Measurements from ENCODE around the gene SMPD2.

SMPD2 gene

DNA sequence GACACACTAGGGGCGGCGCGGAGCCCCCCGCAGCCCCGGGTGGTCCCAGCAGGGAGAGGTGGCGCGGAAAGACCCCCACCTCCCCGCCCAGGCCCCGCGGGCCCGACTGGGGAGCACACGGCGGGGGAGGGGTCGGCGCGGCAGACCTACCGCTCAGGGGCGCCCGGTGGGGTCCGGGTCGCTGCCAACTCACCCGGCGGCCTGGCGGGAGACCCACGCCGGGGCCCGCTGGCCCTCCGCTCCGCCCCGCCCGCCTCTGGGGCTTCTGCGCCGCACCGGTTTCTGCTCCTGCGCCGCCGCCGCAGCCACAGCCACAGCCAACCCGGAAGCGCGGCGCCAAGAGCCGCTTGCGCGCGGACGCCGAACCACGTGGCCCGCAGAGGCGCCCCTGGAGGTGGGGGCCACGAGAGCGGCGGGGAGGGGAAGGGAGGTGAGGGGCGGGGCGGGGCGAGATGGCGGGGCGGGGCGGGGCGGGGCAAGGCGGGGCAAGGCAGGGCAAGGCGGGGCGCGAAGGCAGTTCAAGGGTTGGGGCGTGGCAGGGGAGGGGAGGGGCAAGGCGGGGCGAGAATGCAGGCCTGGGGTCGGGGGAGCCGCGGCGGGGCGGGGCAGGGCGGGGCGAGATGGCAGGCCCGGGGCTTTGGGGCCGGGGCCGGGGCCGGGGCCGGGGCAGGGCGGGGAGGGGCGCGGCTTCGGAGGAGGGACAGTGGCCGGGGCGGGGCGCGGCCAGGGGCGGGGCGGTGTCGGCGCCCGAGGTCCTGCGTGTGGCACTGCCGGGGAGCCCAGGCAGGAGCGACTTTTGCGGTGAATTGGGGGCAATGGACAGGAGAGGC is 42.6 kb downstream of the SMPD2 start, which contains the start of gene ZBTB24:
Gene ZBTB24, minus strand, starts transcription at position 315 of the 830 bp plus-strand sequence. CDS start 1,193 bp downstream, outside the sequence.
- Histone ChIP-seq H3K9me3 (ENCODE audit: control extremely low read depth in 1 of 5, control insufficient read depth in 4 of 5, insufficient read depth in 2 of 5, low read depth in 1 of 5, low read length in 4 of 5) (no peaks in the 10 kb centered on the region), H3K4me1 (ENCODE audit: control extremely low read depth in 1 of 4, control insufficient read depth in 4 of 4, insufficient read depth in 4 of 4, low read length in 3 of 4) (peaks cover 20 to 50% (median 31%) of the 10 kb centered on the region in 4 experiments), H3K27ac (ENCODE audit: insufficient read depth in 1 of 2, low read depth in 1 of 2, low read length in 2 of 2, poor library complexity in 1 of 2, severe bottlenecking in 2 of 2) (peak within 1 kb of the TSS in 1 of 2 experiments; percentile 68), H3K4me3 (ENCODE audit: control insufficient read depth in 1 of 7, extremely low read depth in 1 of 7, insufficient read depth in 4 of 7, low read depth in 2 of 7, low read length in 6 of 7) (peak within 1 kb of the TSS; percentile 47 to 89 (median 80)), H3K27me3 (replicated peaks in 2 of 5; ENCODE audit: control insufficient read depth in 4 of 5, insufficient read depth in 5 of 5, low read length in 4 of 5) (no peaks in the 10 kb centered on the region), H3K36me3 (ENCODE audit: control insufficient read depth in 4 of 4, insufficient read depth in 4 of 4, low read length in 3 of 4) (peaks cover 3 to 32% (median 12%) of the 10 kb centered on the region in 4 experiments)
- peak; percentile 91 to 95 (median 95) for DNase-seq
- ChIA-PET CTCF (interaction anchor here (0.8 to 1.0 kb wide), 3 partner anchors 24 to 38 kb away, joined by 3 to 6 read pairs (median 4); no protein-coding TSS in a partner anchor), POLR2A (interaction anchor here (1.6 kb wide), 1 partner anchor 27 kb away, joined by 5 read pairs; the partner anchor contains the start of gene MICAL1)
- WGBS (ENCODE audit: insufficient coverage), result under 1% methylated on average over 41 of the region's 97 CpGs

DNA sequence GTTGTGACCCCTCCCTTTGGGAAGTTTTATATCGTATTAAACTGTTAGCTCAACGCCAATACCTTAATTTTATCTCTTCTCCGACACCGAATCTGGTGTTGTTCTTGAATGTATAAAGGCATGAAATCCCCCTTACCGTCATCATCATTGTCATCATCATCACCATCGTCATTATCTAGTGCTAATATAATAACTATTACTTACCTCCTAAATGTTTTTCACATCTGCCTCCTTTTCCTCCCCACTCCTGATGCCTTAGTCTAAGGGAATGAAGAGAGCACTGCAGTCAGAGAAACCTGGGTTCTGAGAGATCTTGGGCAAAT is 43.2 kb downstream of the SMPD2 start:
- POLR2A ChIA-PET, result interaction anchor here (1.6 kb wide), 1 partner anchor 28 kb away, joined by 5 read pairs; the partner anchor contains the start of gene MICAL1
- no peak for DNase-seq
- Histone ChIP-seq H3K9me3 (ENCODE audit: control extremely low read depth in 1 of 5, control insufficient read depth in 4 of 5, insufficient read depth in 2 of 5, low read depth in 1 of 5, low read length in 4 of 5) (no peaks in the 10 kb centered on the region), H3K27ac (ENCODE audit: insufficient read depth in 1 of 2, low read depth in 1 of 2, low read length in 2 of 2, poor library complexity in 1 of 2, severe bottlenecking in 2 of 2) (no peak overlapping the region), H3K4me3 (ENCODE audit: control insufficient read depth in 1 of 7, extremely low read depth in 1 of 7, insufficient read depth in 4 of 7, low read depth in 2 of 7, low read length in 6 of 7) (peak overlapping the region in 6 of 7 experiments; percentile 33 to 83 (median 62)), H3K4me1 (ENCODE audit: control extremely low read depth in 1 of 4, control insufficient read depth in 4 of 4, insufficient read depth in 4 of 4, low read length in 3 of 4) (peaks cover 18 to 45% (median 28%) of the 10 kb centered on the region in 4 experiments), H3K36me3 (ENCODE audit: control insufficient read depth in 4 of 4, insufficient read depth in 4 of 4, low read length in 3 of 4) (peaks cover 3 to 27% (median 12%) of the 10 kb centered on the region in 4 experiments), H3K27me3 (replicated peaks in 2 of 5; ENCODE audit: control insufficient read depth in 4 of 5, insufficient read depth in 5 of 5, low read length in 4 of 5) (no peaks in the 10 kb centered on the region)
- WGBS (ENCODE audit: insufficient coverage), result 3% methylated on average over 4 of the region's 6 CpGs
- CTCF ChIA-PET, result no interaction called here

DNA sequence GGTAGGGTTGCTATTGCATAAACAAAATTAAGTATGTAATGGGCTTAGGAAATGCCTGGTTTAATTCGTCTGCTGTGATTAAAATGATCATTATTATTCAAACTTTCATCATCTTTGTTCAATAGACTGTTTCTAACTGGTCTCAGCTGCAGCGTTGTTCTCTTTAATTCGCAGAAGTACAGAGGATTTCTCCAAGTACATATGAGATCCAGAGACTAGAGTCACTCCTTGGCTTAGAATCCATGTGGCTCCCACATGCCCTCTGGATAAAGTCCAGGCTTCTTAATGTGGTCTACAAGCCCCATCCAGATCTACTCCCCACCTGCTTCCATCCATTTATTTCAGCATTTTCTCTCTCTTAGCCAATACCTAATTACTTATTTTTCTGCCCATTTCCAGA is 43.6 kb downstream of the SMPD2 start:
- Histone ChIP-seq H3K27me3 (replicated peaks in 2 of 5; ENCODE audit: control insufficient read depth in 4 of 5, insufficient read depth in 5 of 5, low read length in 4 of 5) (no peaks in the 10 kb centered on the region), H3K4me1 (ENCODE audit: control extremely low read depth in 1 of 4, control insufficient read depth in 4 of 4, insufficient read depth in 4 of 4, low read length in 3 of 4) (peaks cover 15 to 41% (median 25%) of the 10 kb centered on the region in 4 experiments), H3K9me3 (ENCODE audit: control extremely low read depth in 1 of 5, control insufficient read depth in 4 of 5, insufficient read depth in 2 of 5, low read depth in 1 of 5, low read length in 4 of 5) (no peaks in the 10 kb centered on the region), H3K27ac (ENCODE audit: insufficient read depth in 1 of 2, low read depth in 1 of 2, low read length in 2 of 2, poor library complexity in 1 of 2, severe bottlenecking in 2 of 2) (no peak overlapping the region), H3K36me3 (ENCODE audit: control insufficient read depth in 4 of 4, insufficient read depth in 4 of 4, low read length in 3 of 4) (peaks cover 3 to 24% (median 12%) of the 10 kb centered on the region in 4 experiments), H3K4me3 (ENCODE audit: control insufficient read depth in 1 of 7, extremely low read depth in 1 of 7, insufficient read depth in 4 of 7, low read depth in 2 of 7, low read length in 6 of 7) (peak overlapping the region in 3 of 7 experiments; percentile 33 to 83 (median 64))
- WGBS (ENCODE audit: insufficient coverage), result 84% methylated on average over 2 of the region's 3 CpGs
- no peak for DNase-seq
- ChIA-PET POLR2A (no interaction called here), CTCF (no interaction called here)

DNA sequence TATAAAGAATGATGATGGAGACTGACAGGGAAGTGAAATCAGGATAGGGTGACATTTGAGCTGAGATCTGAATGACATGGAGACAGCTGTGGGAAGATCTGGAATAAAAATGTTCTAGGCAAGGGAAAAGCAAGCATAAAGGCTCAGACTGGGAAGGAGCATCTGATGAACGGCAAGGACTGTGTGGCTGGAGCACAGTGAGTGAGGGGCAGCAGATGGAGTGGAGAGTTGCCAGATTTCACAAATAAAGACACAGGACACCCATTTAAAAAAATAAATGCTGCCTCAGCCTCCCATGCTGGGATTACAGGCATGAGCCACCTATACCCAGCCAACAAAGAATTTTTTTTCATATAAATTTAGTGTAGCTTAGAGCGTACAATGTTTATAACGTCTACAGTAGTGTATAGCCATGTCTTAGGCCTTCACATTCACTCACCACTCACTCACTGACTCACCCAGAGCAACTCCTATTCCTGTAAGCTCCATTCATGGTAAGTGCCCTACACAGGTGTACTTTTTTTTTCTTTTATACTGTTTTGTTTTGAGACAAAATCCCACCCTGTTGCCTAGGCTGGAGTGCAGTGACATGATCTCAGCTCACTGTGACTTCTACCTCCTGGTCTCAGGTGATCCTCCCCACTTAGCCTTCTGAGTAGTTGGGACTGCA is 44.9 kb downstream of the SMPD2 start:
- H3K27ac ChIP-seq (ENCODE audit: insufficient read depth in 1 of 2, low read depth in 1 of 2, low read length in 2 of 2, poor library complexity in 1 of 2, severe bottlenecking in 2 of 2), result no peak overlapping the region
- ChIA-PET CTCF (interaction anchor here (1.5 kb wide), 1 partner anchor 302 kb away, joined by 3 read pairs; no protein-coding TSS in a partner anchor), POLR2A (interaction anchor here (0.6 kb wide), 1 partner anchor 36 kb away, joined by 4 read pairs; no protein-coding TSS in a partner anchor)
- no peaks in the 10 kb centered on the region for H3K9me3 ChIP-seq (ENCODE audit: control extremely low read depth in 1 of 5, control insufficient read depth in 4 of 5, insufficient read depth in 2 of 5, low read depth in 1 of 5, low read length in 4 of 5)
- H3K36me3 ChIP-seq (ENCODE audit: control insufficient read depth in 4 of 4, insufficient read depth in 4 of 4, low read length in 3 of 4), result peaks cover 2 to 14% (median 9%) of the 10 kb centered on the region in 4 experiments
- WGBS (ENCODE audit: insufficient coverage), result no CpG with 5 or more reads among the region's 3 CpGs
- no peak overlapping the region for H3K4me3 ChIP-seq (ENCODE audit: control insufficient read depth in 1 of 7, extremely low read depth in 1 of 7, insufficient read depth in 4 of 7, low read depth in 2 of 7, low read length in 6 of 7)
- no peaks in the 10 kb centered on the region for H3K27me3 ChIP-seq (replicated peaks in 2 of 5; ENCODE audit: control insufficient read depth in 4 of 5, insufficient read depth in 5 of 5, low read length in 4 of 5)
- peaks cover 11 to 31% (median 19%) of the 10 kb centered on the region in 4 experiments for H3K4me1 ChIP-seq (ENCODE audit: control extremely low read depth in 1 of 4, control insufficient read depth in 4 of 4, insufficient read depth in 4 of 4, low read length in 3 of 4)
- no peak for DNase-seq

DNA sequence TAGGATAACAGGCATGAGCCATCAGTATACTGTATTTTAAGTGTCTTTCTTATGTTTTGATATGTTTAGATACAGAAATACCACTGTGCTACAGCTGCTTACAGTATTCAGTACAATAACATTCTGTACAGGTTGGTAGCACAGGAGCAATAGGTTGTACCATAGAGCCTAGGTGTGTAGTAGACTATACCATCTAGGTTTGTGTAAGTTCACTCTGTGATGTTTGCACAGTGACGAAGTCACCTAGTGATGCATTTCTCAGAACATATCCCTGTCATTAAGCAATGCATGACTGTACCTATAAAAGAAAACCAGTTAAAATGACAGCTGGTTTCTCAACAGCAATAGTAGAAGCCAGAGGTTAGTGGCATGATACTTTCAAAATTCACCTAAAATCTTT is 45.5 kb downstream of the SMPD2 start:
- no peak for DNase-seq
- Histone ChIP-seq H3K9me3 (ENCODE audit: control extremely low read depth in 1 of 5, control insufficient read depth in 4 of 5, insufficient read depth in 2 of 5, low read depth in 1 of 5, low read length in 4 of 5) (no peaks in the 10 kb centered on the region), H3K4me3 (ENCODE audit: control insufficient read depth in 1 of 7, extremely low read depth in 1 of 7, insufficient read depth in 4 of 7, low read depth in 2 of 7, low read length in 6 of 7) (no peak overlapping the region), H3K4me1 (ENCODE audit: control extremely low read depth in 1 of 4, control insufficient read depth in 4 of 4, insufficient read depth in 4 of 4, low read length in 3 of 4) (peaks cover 7 to 27% (median 20%) of the 10 kb centered on the region in 4 experiments), H3K27me3 (replicated peaks in 2 of 5; ENCODE audit: control insufficient read depth in 4 of 5, insufficient read depth in 5 of 5, low read length in 4 of 5) (no peaks in the 10 kb centered on the region), H3K27ac (ENCODE audit: insufficient read depth in 1 of 2, low read depth in 1 of 2, low read length in 2 of 2, poor library complexity in 1 of 2, severe bottlenecking in 2 of 2) (no peak overlapping the region), H3K36me3 (ENCODE audit: control insufficient read depth in 4 of 4, insufficient read depth in 4 of 4, low read length in 3 of 4) (peaks cover 0 to 8% (median 4%) of the 10 kb centered on the region in 4 experiments)
- ChIA-PET CTCF (interaction anchor here (1.5 kb wide), 1 partner anchor 302 kb away, joined by 3 read pairs; no protein-coding TSS in a partner anchor), POLR2A (no interaction called here)
- no CpG with 5 or more reads among the region's 1 CpG for WGBS (ENCODE audit: insufficient coverage)

DNA sequence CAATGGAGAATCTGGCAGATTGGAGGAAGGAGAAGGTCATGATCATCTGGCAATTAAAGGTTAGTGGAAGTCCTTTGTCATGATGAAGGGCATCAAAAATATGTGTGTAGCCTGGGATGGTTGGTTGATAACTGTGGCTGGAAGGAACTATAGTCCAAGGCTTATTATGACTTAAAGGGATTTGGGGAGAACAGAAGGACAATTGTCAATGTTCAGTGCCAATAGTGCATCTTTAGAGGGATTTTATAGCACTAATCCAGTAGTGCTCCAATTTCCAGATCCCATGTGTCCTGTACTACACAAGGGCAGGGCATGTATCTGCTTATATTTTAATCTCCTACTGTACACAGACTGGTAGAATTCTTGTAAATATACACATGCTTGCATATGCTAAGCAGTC is 47.5 kb downstream of the SMPD2 start:
- Histone ChIP-seq H3K4me1 (ENCODE audit: control extremely low read depth in 1 of 4, control insufficient read depth in 4 of 4, insufficient read depth in 4 of 4, low read length in 3 of 4) (peaks cover 2 to 18% (median 9%) of the 10 kb centered on the region in 4 experiments), H3K9me3 (ENCODE audit: control extremely low read depth in 1 of 5, control insufficient read depth in 4 of 5, insufficient read depth in 2 of 5, low read depth in 1 of 5, low read length in 4 of 5) (no peaks in the 10 kb centered on the region), H3K27me3 (replicated peaks in 2 of 5; ENCODE audit: control insufficient read depth in 4 of 5, insufficient read depth in 5 of 5, low read length in 4 of 5) (no peaks in the 10 kb centered on the region), H3K4me3 (ENCODE audit: control insufficient read depth in 1 of 7, extremely low read depth in 1 of 7, insufficient read depth in 4 of 7, low read depth in 2 of 7, low read length in 6 of 7) (no peak overlapping the region), H3K36me3 (ENCODE audit: control insufficient read depth in 4 of 4, insufficient read depth in 4 of 4, low read length in 3 of 4) (no peaks in the 10 kb centered on the region), H3K27ac (ENCODE audit: insufficient read depth in 1 of 2, low read depth in 1 of 2, low read length in 2 of 2, poor library complexity in 1 of 2, severe bottlenecking in 2 of 2) (no peak overlapping the region)
- POLR2A ChIA-PET, result no interaction called here
- CTCF ChIA-PET, result no interaction called here
- no peak for DNase-seq

All from common myeloid progenitor, CD34-positive (primary cell).